ACC112 (cell line): ENCODE measurements around the gene ZNF234.
"Not testable (repeated sequence)": the region's sequence is repeated elsewhere in the genome, so short reads cannot be mapped to it uniquely, and the experiment has no call there.

Source experiments
- H2AFZ ChIP-seq: fragments of 200-600 bp; sonication (generic); one replicate; pipeline ENCODE4 v1.6.0; 2017; ENCODE audit warnings: antibody characterized with exemption, low read length; ENCODE audit not compliant: unreplicated experiment
- H3K27ac ChIP-seq: fragments of 200-600 bp; sonication (generic); 2 replicates; pipeline ENCODE4 v1.5.1; 2014; ENCODE audit warnings: low read depth, mild to moderate bottlenecking, antibody characterized with exemption, low read length, moderate library complexity
- H3K27me3 ChIP-seq: fragments of 200-600 bp; sonication (generic); 2 replicates; pipeline ENCODE4 v1.6.1; 2014; ENCODE audit warnings: mild to moderate bottlenecking, antibody characterized with exemption, low read length, moderate library complexity, mixed read lengths; ENCODE audit not compliant: insufficient read depth
- H3K36me3 ChIP-seq: fragments of 200-600 bp; sonication (generic); 2 replicates; pipeline ENCODE4 v1.6.1; 2016; ENCODE audit warnings: mild to moderate bottlenecking, antibody characterized with exemption, low read length, moderate library complexity, mixed read lengths; ENCODE audit not compliant: insufficient read depth
- H3K4me1 ChIP-seq: fragments of 200-600 bp; sonication (generic); one replicate; pipeline ENCODE4 v1.6.1; 2016; ENCODE audit warnings: low read length, mixed read lengths; ENCODE audit not compliant: insufficient read depth, unreplicated experiment, control insufficient read depth
- H3K4me3 ChIP-seq: fragments of 200-600 bp; sonication (generic); 2 replicates; pipeline ENCODE4 v1.5.1; 2014; ENCODE audit warnings: mild to moderate bottlenecking, low read depth, low read length
- H3K79me2 ChIP-seq: fragments of 200-600 bp; sonication (generic); one replicate; pipeline ENCODE4 v1.6.0; 2016; ENCODE audit warnings: low read length; ENCODE audit not compliant: control insufficient read depth, unreplicated experiment, insufficient read depth

Gene ZNF234

DNA sequence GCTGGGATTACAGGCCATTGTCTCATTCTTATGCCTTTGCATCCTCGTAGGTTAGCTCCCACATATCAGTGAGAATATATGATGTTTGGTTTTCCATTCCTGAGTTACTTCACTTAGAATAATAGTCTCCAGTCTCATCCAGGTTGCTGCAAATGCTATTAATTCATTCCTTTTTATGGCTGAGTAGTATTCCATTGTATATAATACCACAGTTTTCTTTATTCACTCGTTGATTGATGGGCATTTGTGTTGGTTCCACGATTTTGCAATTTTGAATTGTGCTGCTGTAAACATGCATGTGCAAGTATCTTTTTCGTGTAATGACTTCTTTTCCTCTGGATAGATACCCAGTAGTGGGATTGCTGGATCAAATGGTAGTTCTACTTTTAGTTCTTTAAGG is 20.2 kb upstream of the ZNF234 start:
- H3K27ac ChIP-seq, H3K79me2 ChIP-seq, H3K27me3 ChIP-seq, H3K4me3 ChIP-seq, H2AFZ ChIP-seq, H3K4me1 ChIP-seq: not testable (repeated sequence)
- H3K36me3 ChIP-seq, result peaks cover 20% of the 10 kb centered on the region

DNA sequence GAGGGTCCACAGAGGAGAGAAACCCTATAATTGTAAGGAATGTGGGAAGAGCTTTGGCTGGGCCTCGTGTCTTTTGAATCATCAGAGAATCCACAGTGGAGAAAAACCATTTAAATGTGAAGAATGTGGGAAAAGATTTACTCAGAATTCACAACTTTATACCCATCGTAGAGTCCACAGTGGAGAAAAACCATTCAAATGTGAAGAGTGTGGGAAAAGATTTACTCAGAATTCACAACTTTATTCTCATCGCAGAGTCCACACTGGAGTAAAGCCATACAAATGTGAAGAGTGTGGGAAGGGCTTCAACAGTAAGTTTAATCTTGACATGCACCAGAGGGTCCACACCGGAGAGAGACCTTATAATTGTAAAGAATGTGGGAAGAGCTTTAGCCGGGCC is 9.4 kb upstream of the ZNF234 start:
- Histone ChIP-seq H3K27ac (no peak overlapping the region), H3K79me2 (no peaks in the 10 kb centered on the region), H3K27me3 (no peaks in the 10 kb centered on the region), H3K4me1 (no peaks in the 10 kb centered on the region), H3K36me3 (peaks cover 32% of the 10 kb centered on the region), H2AFZ (no peak overlapping the region), H3K4me3 (no peak overlapping the region)

- H2AFZ ChIP-seq, result peak overlapping the region; percentile 93
- no peaks in the 10 kb centered on the region for H3K4me1 ChIP-seq
- H3K79me2 ChIP-seq, result peaks cover 11% of the 10 kb centered on the region
- peak overlapping the region; percentile 85 for H3K4me3 ChIP-seq
- H3K36me3 ChIP-seq, result peaks cover 4% of the 10 kb centered on the region; the same call in 1 of the 2 replicates
- H3K27ac ChIP-seq, result no peak overlapping the region
- no peaks in the 10 kb centered on the region for H3K27me3 ChIP-seq
These were observed 692 bp downstream of the ZNF234 start for GRCh38 chr19:44142059-44142433.

GRCh38 chr19:44149776-44150175 is 8.4 kb downstream of the ZNF234 start:
- H3K36me3 ChIP-seq, result peaks cover 34% of the 10 kb centered on the region
- no peaks in the 10 kb centered on the region for H3K27me3 ChIP-seq
- no peak overlapping the region for H2AFZ ChIP-seq
- H3K4me3 ChIP-seq, result no peak overlapping the region
- H3K4me1 ChIP-seq, result no peaks in the 10 kb centered on the region
- H3K27ac ChIP-seq, result no peak overlapping the region
- H3K79me2 ChIP-seq, result no peaks in the 10 kb centered on the region

- H3K4me1 ChIP-seq, result no peaks in the 10 kb centered on the region
- no peak overlapping the region for H2AFZ ChIP-seq
- H3K27ac ChIP-seq, result no peak overlapping the region
- H3K36me3 ChIP-seq, result peaks cover 39% of the 10 kb centered on the region
- H3K79me2 ChIP-seq, result no peaks in the 10 kb centered on the region
- no peak overlapping the region for H3K4me3 ChIP-seq
- H3K27me3 ChIP-seq, result no peaks in the 10 kb centered on the region
These were observed 10.1 kb downstream of the ZNF234 start for GRCh38 chr19:44151491-44151890.

DNA sequence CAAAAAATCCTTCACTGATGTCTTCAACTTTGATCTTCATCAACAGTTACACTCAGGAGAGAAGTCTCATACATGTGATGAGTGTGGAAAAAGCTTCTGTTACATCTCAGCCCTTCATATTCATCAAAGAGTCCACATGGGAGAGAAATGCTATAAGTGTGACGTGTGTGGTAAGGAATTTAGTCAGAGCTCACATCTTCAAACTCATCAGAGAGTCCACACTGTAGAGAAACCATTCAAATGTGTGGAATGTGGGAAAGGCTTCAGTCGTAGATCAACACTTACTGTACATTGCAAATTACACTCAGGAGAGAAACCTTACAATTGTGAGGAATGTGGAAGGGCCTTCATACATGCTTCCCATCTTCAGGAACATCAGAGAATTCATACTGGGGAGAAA is 15.1 kb downstream of the ZNF234 start:
- Histone ChIP-seq H3K36me3 (peaks cover 44% of the 10 kb centered on the region), H3K27ac (no peak overlapping the region), H3K79me2 (no peaks in the 10 kb centered on the region), H3K4me1 (no peaks in the 10 kb centered on the region), H2AFZ (no peak overlapping the region), H3K4me3 (no peak overlapping the region), H3K27me3 (no peaks in the 10 kb centered on the region)

GRCh38 chr19:44163789-44164188 is 22.4 kb downstream of the ZNF234 start:
- no peak overlapping the region for H3K4me3 ChIP-seq
- peaks cover 20% of the 10 kb centered on the region for H3K79me2 ChIP-seq
- no peaks in the 10 kb centered on the region for H3K27me3 ChIP-seq
- no peak overlapping the region for H3K27ac ChIP-seq
- no peak overlapping the region for H2AFZ ChIP-seq
- peaks cover 21% of the 10 kb centered on the region for H3K36me3 ChIP-seq
- no peaks in the 10 kb centered on the region for H3K4me1 ChIP-seq

- Histone ChIP-seq H2AFZ (no peak overlapping the region), H3K27me3 (no peaks in the 10 kb centered on the region), H3K36me3 (peaks cover 24% of the 10 kb centered on the region), H3K4me1 (no peaks in the 10 kb centered on the region), H3K27ac (peak overlapping the region; percentile 73), H3K4me3 (peak overlapping the region; percentile 97), H3K79me2 (peaks cover 20% of the 10 kb centered on the region)
These were observed 22.9 kb downstream of the ZNF234 start for GRCh38 chr19:44164327-44164672.

- Histone ChIP-seq H3K27me3 (no peaks in the 10 kb centered on the region), H3K4me1 (no peaks in the 10 kb centered on the region), H3K4me3 (peak within 1 kb of the TSS; percentile 97), H3K79me2 (peaks cover 20% of the 10 kb centered on the region), H2AFZ (peak within 1 kb of the TSS; percentile 95), H3K36me3 (peaks cover 30% of the 10 kb centered on the region), H3K27ac (peak within 1 kb of the TSS; percentile 73)
These were observed 23.5 kb downstream of the ZNF234 start, which contains the start of gene ZNF226 for GRCh38 chr19:44164673-44165512. ZNF226 (plus strand) TSS chr19:44165100; CDS start chr19:44170081, 4,981 bp downstream.

DNA sequence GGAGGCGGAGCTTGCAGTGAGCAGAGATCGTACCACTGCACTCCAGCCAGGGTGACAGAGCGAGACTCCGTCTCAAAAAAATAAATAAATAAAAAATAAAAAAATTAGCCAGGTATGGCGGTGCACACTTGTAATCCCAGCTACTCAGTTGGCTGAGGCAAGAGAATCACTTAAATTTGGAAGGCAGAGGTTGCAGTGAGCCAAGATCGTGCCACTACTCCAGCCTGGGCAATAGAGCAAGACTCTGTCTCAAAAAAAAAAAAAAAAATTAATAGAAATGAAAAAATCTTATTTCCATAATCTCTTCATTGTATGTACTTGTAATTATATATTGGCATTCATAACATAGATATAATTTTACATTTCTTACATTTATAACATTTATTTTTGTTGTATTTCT is 29.3 kb downstream of the ZNF234 start:
- H2AFZ ChIP-seq, H3K4me1 ChIP-seq, H3K4me3 ChIP-seq, H3K27me3 ChIP-seq, H3K27ac ChIP-seq: not testable (repeated sequence)
- H3K79me2 ChIP-seq, result peaks cover 15% of the 10 kb centered on the region
- peaks cover 81% of the 10 kb centered on the region for H3K36me3 ChIP-seq

- no peaks in the 10 kb centered on the region for H3K79me2 ChIP-seq
- H3K27ac ChIP-seq, result no peak overlapping the region
- no peaks in the 10 kb centered on the region for H3K4me1 ChIP-seq
- no peak overlapping the region for H3K4me3 ChIP-seq
- no peaks in the 10 kb centered on the region for H3K27me3 ChIP-seq
- no peak overlapping the region for H2AFZ ChIP-seq
- peaks cover 61% of the 10 kb centered on the region for H3K36me3 ChIP-seq
These were observed 35.2 kb downstream of the ZNF234 start for GRCh38 chr19:44176590-44176989.
